HUES48 (cell line): ENCODE measurements around the gene LDHAL6B.

ENCODE experiments used
- H3K27ac ChIP-seq: one replicate; pipeline ENCODE4 v1.7.0; 2013; ENCODE audit warnings: low read depth, low read length, inconsistent platforms
- H3K27me3 ChIP-seq: 2 replicates; pipeline ENCODE4 v1.6.1; 2013; ENCODE audit warnings: mild to moderate bottlenecking, low read length; ENCODE audit not compliant: control insufficient read depth, insufficient read depth
- H3K36me3 ChIP-seq: 2 replicates; pipeline ENCODE4 v1.6.1; 2013; ENCODE audit warnings: low read length; ENCODE audit not compliant: control insufficient read depth, insufficient read depth
- H3K4me1 ChIP-seq: 2 replicates; pipeline ENCODE4 v1.6.1; 2013; ENCODE audit warnings: mild to moderate bottlenecking, low read length; ENCODE audit not compliant: control insufficient read depth, insufficient read depth
- H3K4me3 ChIP-seq: 2 replicates; pipeline ENCODE4 v1.5.1; 2013; ENCODE audit warnings: mild to moderate bottlenecking, low read depth, low read length
- H3K9ac ChIP-seq: 2 replicates; pipeline ENCODE4 v1.6.1; 2013; ENCODE audit warnings: mild to moderate bottlenecking, low read depth, low read length, moderate library complexity
- H3K9me3 ChIP-seq: 2 replicates; pipeline ENCODE4 v1.6.1; 2013; ENCODE audit warnings: low read length; ENCODE audit not compliant: control insufficient read depth, insufficient read depth

Gene LDHAL6B

DNA sequence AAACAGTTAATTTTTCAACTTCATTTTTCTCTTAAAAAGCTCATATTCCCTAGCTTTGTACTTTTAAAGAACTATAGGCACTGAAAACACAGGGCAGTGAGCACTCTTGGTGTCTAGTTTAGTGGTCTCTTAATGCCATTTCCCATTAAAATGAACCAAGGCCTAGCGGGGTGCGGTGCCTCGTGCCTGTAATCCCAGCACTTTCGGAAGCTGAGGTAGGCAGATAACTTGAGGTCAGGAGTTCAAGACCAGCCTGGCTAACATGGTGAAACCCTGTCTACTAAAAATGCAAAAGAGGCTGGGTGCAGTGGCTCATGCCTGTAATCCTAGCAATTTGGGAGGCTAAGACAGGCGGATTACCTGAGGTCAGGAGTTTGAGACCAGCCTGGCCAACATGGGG, 45.5 kb downstream of the LDHAL6B start:
- Histone ChIP-seq H3K27ac (no peak overlapping the region), H3K27me3 (no peaks in the 10 kb centered on the region), H3K9me3 (no peaks in the 10 kb centered on the region), H3K9ac (no peak overlapping the region), H3K36me3 (peaks cover 34% of the 10 kb centered on the region), H3K4me3 (no peak overlapping the region), H3K4me1 (peaks cover 3% of the 10 kb centered on the region; the same call in 1 of the 2 replicates)

- no peak overlapping the region for H3K4me3 ChIP-seq
- no peak overlapping the region for H3K9ac ChIP-seq
- H3K36me3 ChIP-seq = peaks cover 42% of the 10 kb centered on the region
- H3K27me3 ChIP-seq = no peaks in the 10 kb centered on the region
- H3K9me3 ChIP-seq = no peaks in the 10 kb centered on the region
- H3K4me1 ChIP-seq = no peaks in the 10 kb centered on the region
- H3K27ac ChIP-seq = no peak overlapping the region
These were observed 49.2 kb downstream of the LDHAL6B start for GRCh38 chr15:59255680-59256336.

GRCh38 chr15:59256482-59256881, 49.8 kb downstream of the LDHAL6B start:
- Histone ChIP-seq H3K36me3 (peaks cover 35% of the 10 kb centered on the region), H3K27me3 (no peaks in the 10 kb centered on the region), H3K9ac (no peak overlapping the region), H3K9me3 (no peaks in the 10 kb centered on the region), H3K27ac (no peak overlapping the region), H3K4me1 (no peaks in the 10 kb centered on the region), H3K4me3 (no peak overlapping the region)

GRCh38 chr15:59257140-59257539, 50.5 kb downstream of the LDHAL6B start:
- H3K27ac ChIP-seq = no peak overlapping the region

More at GRCh38 chr15:59257140-59257539, 50.5 kb downstream of the LDHAL6B start:
- Histone ChIP-seq H3K9me3 (no peaks in the 10 kb centered on the region), H3K9ac (no peak overlapping the region), H3K4me3 (no peak overlapping the region), H3K36me3 (peaks cover 34% of the 10 kb centered on the region), H3K4me1 (no peaks in the 10 kb centered on the region), H3K27me3 (no peaks in the 10 kb centered on the region)
